ENCODE measurements around the gene ALKBH8. TPM values are rescaled to one million over a fixed set of nuclear protein-coding genes. Genes with fewer than 3 reads are reported as not detected.

Gene ALKBH8
- total and polyA plus RNA-seq, 2 of the 4 experiments (the other 2 are of a cell fraction), result 3.0 to 6.6 TPM

GRCh38 chr11:107609400-107610218 is 44.1 kb upstream of the ALKBH8 start:
- Histone ChIP-seq H4K20me1 (ENCODE audit: insufficient read depth, low read length) (no peaks in the 10 kb centered on the region), H2AFZ (replicated peaks; ENCODE audit: low read length, poor library complexity) (no peak overlapping the region), H3K4ac (ENCODE audit: low read depth, low read length) (no peak overlapping the region), H3K4me3 (ENCODE audit: insufficient read depth, low read depth, low read length) (no peak overlapping the region), H3K36me3 (ENCODE audit: control insufficient read depth, insufficient read depth, low read length) (no peaks in the 10 kb centered on the region), H3K79me1 (ENCODE audit: low read depth in 1 of 2, low read length in 2 of 2) (no peaks in the 10 kb centered on the region), H2BK20ac (ENCODE audit: low read depth, low read length) (no peak overlapping the region), H3K18ac (ENCODE audit: low read depth, low read length) (no peak overlapping the region), H4K8ac (ENCODE audit: low read depth in 2 of 2, low read length in 2 of 2) (no peak overlapping the region), H4K91ac (ENCODE audit: insufficient read depth, low read depth, low read length) (no peak overlapping the region), H3K9ac (ENCODE audit: low read depth, low read length) (no peak overlapping the region), H2AK5ac (ENCODE audit: low read depth, low read length) (no peak overlapping the region), H3K9me3 (ENCODE audit: control insufficient read depth, insufficient read depth, low read length) (no peaks in the 10 kb centered on the region), H3K23ac (ENCODE audit: low read depth, low read length) (no peak overlapping the region), H2BK5ac (ENCODE audit: low read depth, low read length, poor library complexity, severe bottlenecking) (no peak overlapping the region), H3K4me1 (ENCODE audit: control insufficient read depth, insufficient read depth, low read length) (no peaks in the 10 kb centered on the region), H2AK9ac (replicated peaks; ENCODE audit: low read depth, low read length, poor library complexity) (no peak overlapping the region), H2BK15ac (ENCODE audit: low read depth, low read length) (no peak overlapping the region), H3K9me1 (ENCODE audit: insufficient read depth, low read length) (no peaks in the 10 kb centered on the region), H2BK120ac (ENCODE audit: low read depth, low read length) (no peak overlapping the region), H3K27me3 (ENCODE audit: control insufficient read depth, insufficient read depth, low read length) (peaks cover 5% of the 10 kb centered on the region; the same call in 1 of the 2 replicates), H3K27ac (ENCODE audit: insufficient read depth, low read length) (no peak overlapping the region), H3K14ac (replicated peaks; ENCODE audit: low read depth, low read length) (no peak overlapping the region), H3K4me2 (ENCODE audit: low read depth, low read length) (no peak overlapping the region), H3K56ac (ENCODE audit: extremely low read depth, insufficient read depth, low read length) (no peak overlapping the region), H4K5ac (ENCODE audit: low read depth, low read length) (no peak overlapping the region)
- intact Hi-C loops (cut with micrococcal nuclease) (loop anchor here (5.0 kb wide), 1 partner anchor 53 kb away; no protein-coding TSS in a partner anchor), dilution Hi-C loops (cut with HindIII; ENCODE audit: low sequenced_read_pairs, unreplicated experiment) (no loop called here), in situ Hi-C loops (cut with MboI; ENCODE audit: low sequenced_read_pairs) (no loop called here)
- no peak for TF ChIP-seq MAZ (IDR thresholded peaks at IDR 0.05; ENCODE audit: borderline replicate concordance, low read depth, low read length)
- TF ChIP-seq, protein P1, sequence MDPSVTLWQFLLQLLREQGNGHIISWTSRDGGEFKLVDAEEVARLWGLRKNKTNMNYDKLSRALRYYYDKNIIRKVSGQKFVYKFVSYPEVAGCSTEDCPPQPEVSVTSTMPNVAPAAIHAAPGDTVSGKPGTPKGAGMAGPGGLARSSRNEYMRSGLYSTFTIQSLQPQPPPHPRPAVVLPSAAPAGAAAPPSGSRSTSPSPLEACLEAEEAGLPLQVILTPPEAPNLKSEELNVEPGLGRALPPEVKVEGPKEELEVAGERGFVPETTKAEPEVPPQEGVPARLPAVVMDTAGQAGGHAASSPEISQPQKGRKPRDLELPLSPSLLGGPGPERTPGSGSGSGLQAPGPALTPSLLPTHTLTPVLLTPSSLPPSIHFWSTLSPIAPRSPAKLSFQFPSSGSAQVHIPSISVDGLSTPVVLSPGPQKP (IDR thresholded peaks at IDR 0.05; ENCODE audit: borderline replicate concordance, low read depth, low read length), result no peak
- TF ChIP-seq, protein P2, sequence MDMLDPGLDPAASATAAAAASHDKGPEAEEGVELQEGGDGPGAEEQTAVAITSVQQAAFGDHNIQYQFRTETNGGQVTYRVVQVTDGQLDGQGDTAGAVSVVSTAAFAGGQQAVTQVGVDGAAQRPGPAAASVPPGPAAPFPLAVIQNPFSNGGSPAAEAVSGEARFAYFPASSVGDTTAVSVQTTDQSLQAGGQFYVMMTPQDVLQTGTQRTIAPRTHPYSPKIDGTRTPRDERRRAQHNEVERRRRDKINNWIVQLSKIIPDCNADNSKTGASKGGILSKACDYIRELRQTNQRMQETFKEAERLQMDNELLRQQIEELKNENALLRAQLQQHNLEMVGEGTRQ (IDR thresholded peaks at IDR 0.05; ENCODE audit: low read depth, low read length), result no peak
- no peak for TF ChIP-seq NFE2L2 (IDR thresholded peaks at IDR 0.05; ENCODE audit: low read depth, low read length)
- TF ChIP-seq MXI1 (IDR thresholded peaks at IDR 0.05; ENCODE audit: borderline replicate concordance, low read depth, low read length), result no peak
- TF ChIP-seq, protein P3, sequence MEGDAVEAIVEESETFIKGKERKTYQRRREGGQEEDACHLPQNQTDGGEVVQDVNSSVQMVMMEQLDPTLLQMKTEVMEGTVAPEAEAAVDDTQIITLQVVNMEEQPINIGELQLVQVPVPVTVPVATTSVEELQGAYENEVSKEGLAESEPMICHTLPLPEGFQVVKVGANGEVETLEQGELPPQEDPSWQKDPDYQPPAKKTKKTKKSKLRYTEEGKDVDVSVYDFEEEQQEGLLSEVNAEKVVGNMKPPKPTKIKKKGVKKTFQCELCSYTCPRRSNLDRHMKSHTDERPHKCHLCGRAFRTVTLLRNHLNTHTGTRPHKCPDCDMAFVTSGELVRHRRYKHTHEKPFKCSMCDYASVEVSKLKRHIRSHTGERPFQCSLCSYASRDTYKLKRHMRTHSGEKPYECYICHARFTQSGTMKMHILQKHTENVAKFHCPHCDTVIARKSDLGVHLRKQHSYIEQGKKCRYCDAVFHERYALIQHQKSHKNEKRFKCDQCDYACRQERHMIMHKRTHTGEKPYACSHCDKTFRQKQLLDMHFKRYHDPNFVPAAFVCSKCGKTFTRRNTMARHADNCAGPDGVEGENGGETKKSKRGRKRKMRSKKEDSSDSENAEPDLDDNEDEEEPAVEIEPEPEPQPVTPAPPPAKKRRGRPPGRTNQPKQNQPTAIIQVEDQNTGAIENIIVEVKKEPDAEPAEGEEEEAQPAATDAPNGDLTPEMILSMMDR (conservative IDR thresholded peaks at IDR 0.05; ENCODE audit: low read depth, low read length), result no peak
- TF ChIP-seq CEBPB (IDR thresholded peaks at IDR 0.05; ENCODE audit: low read depth, low read length), result no peak
- TF ChIP-seq SMC3 (IDR thresholded peaks at IDR 0.05; ENCODE audit: low read depth, low read length), result no peak
- ATAC-seq (ENCODE audit: low read depth) (no peak), DNase-seq (no peak)
- ChIA-PET CTCF (interaction anchor here (0.6 to 1.1 kb wide), 3 partner anchors 9 to 191 kb away, joined by 3 to 6 read pairs (median 4); no protein-coding TSS in a partner anchor), POLR2A (ENCODE audit: unreplicated experiment) (no interaction called here)
- WGBS, 2 experiments (ENCODE audit: extremely low coverage in 2 of 2, insufficient read length in 1 of 2), result no CpG with 5 or more reads among the region's 10 CpGs
- BruUV-seq (replicated peaks), result no TSS peak
